ENCODE results near the gene KRT40. TPM values are rescaled to one million over a fixed set of nuclear protein-coding genes. Genes with fewer than 3 reads are reported as not detected.

The KRT40 gene
- total and polyA plus RNA-seq, 12 donors: not detected

DNA sequence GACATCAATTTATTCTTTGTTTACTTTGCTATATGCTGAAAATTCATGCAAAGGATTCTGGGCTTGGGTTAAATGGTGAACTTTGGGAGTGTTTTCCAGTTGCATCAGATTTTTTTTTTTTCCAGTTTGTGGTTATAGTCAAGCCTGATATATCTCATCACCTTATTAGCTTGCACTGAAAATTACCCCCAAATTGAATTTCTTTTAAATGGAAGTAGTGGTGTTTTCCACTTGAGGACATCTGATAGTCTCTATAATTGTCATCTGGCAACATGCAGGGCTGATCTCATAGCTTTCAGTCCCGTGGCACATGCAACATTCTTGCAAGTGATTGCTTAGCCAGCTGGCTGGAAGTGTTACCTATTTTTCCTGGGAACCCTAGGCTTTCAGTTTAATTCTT, 29.5 kb upstream of the KRT40 start:
- WGBS, 4 donors: 54 to 67% (median 56%) methylated on average over 1 of the region's 1 CpG
- no peak for TF ChIP-seq POLR2A (IDR thresholded peaks at IDR 0.05)
- no peak for TF ChIP-seq CTCF (IDR thresholded peaks at IDR 0.05)
- H3K9me3 ChIP-seq (replicated peaks in 1 of 3): no peaks in the 10 kb centered on the region
- H3K4me1 ChIP-seq (replicated peaks in 1 of 2): no peaks in the 10 kb centered on the region
- peak in 1 of 7 donors; percentile 60 for DNase-seq
- no peaks in the 10 kb centered on the region for H3K36me3 ChIP-seq (replicated peaks in 1 of 2)
- H3K27ac ChIP-seq: no peak overlapping the region
- no peaks in the 10 kb centered on the region for H3K27me3 ChIP-seq
- H3K4me3 ChIP-seq: no peak overlapping the region
- intact Hi-C loops (cut with DNase I): no loop called here

DNA sequence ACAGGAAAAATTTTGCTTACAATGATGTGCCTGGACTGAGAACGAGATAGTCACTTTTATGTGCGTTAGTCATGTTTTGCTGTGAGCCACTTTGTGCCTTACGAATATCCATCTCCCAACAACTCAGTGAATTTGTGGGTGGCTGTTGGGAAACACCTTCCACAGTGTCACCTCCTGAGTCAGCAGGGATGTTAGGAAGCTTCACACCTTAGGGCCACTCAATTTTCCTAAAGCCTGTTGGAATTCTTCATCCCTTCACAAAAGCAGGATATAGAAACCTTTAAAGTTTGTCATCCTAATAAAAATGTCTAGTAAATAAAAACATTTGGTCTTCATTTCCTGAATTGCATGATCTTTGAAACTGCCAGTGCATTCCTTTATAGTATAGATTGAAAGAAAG, 29.1 kb upstream of the KRT40 start:
- Histone ChIP-seq H3K4me3 (no peak overlapping the region), H3K9me3 (replicated peaks in 1 of 3) (no peaks in the 10 kb centered on the region), H3K27ac (no peak overlapping the region), H3K27me3 (no peaks in the 10 kb centered on the region), H3K4me1 (replicated peaks in 1 of 2) (no peaks in the 10 kb centered on the region), H3K36me3 (replicated peaks in 1 of 2) (no peaks in the 10 kb centered on the region)
- intact Hi-C loops (cut with DNase I): no loop called here
- DNase-seq: no peak
- 78 to 89% (median 81%) methylated on average over 3 of the region's 3 CpGs for WGBS, 4 donors
- TF ChIP-seq CTCF (IDR thresholded peaks at IDR 0.05) (no peak), POLR2A (IDR thresholded peaks at IDR 0.05) (no peak)

GRCh38 chr17:41012326-41013120, 28.4 kb upstream of the KRT40 start:
- Histone ChIP-seq H3K4me3 (no peak overlapping the region), H3K36me3 (replicated peaks in 1 of 2) (no peaks in the 10 kb centered on the region), H3K27ac (no peak overlapping the region), H3K27me3 (no peaks in the 10 kb centered on the region), H3K9me3 (replicated peaks in 1 of 3) (no peaks in the 10 kb centered on the region), H3K4me1 (replicated peaks in 1 of 2) (no peaks in the 10 kb centered on the region)
- intact Hi-C loops (cut with DNase I): no loop called here
- WGBS, 4 donors: 67 to 84% (median 73%) methylated on average over 6 of the region's 6 CpGs
- TF ChIP-seq POLR2A (IDR thresholded peaks at IDR 0.05) (no peak), CTCF (IDR thresholded peaks at IDR 0.05) (no peak)
- DNase-seq: no peak

DNA sequence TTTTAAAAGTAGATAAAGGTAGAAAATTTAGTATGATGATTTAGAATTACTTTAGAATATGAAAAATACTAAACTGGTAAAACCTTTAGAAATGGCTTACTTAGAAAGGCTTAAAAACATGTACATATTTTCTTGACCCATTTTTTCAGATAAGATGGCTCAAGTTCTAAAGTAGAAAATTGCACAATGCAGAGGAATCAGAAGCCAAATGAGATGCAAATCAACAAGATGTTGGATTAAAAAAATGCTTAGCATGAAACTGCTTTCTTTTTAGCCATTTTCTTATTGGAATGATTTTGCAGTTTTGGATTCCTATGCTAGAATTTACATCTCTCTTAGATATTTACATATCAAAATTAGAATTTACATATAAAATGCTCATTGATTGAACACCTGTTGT, 26.3 kb upstream of the KRT40 start:
- intact Hi-C loops (cut with DNase I): no loop called here
- no peaks in the 10 kb centered on the region for H3K36me3 ChIP-seq (replicated peaks in 1 of 2)
- H3K4me1 ChIP-seq (replicated peaks in 1 of 2): no peaks in the 10 kb centered on the region
- no peaks in the 10 kb centered on the region for H3K27me3 ChIP-seq
- H3K9me3 ChIP-seq (replicated peaks in 1 of 3): no peaks in the 10 kb centered on the region
- DNase-seq: no peak
- H3K27ac ChIP-seq: no peak overlapping the region
- H3K4me3 ChIP-seq: no peak overlapping the region
- no peak for TF ChIP-seq CTCF (IDR thresholded peaks at IDR 0.05)
- no peak for TF ChIP-seq POLR2A (IDR thresholded peaks at IDR 0.05)

Data from adrenal gland (tissue), 12 donors.